Measurements from ENCODE around the gene DNAH9.

The DNAH9 gene

GRCh38 chr17:11813871-11814270, 215.6 kb downstream of the DNAH9 start:
- Mint-ChIP-seq H3K9me3 (peaks cover 6% of the 10 kb centered on the region), H3K4me3 (no peak overlapping the region), H3K4me1 (no peaks in the 10 kb centered on the region), H3K27ac (no peak overlapping the region), H3K27me3 (no peaks in the 10 kb centered on the region), H3K36me3 (no peaks in the 10 kb centered on the region)

GRCh38 chr17:11814655-11815262, 216.5 kb downstream of the DNAH9 start:
- H3K4me3 Mint-ChIP-seq, result no peak overlapping the region

DNA sequence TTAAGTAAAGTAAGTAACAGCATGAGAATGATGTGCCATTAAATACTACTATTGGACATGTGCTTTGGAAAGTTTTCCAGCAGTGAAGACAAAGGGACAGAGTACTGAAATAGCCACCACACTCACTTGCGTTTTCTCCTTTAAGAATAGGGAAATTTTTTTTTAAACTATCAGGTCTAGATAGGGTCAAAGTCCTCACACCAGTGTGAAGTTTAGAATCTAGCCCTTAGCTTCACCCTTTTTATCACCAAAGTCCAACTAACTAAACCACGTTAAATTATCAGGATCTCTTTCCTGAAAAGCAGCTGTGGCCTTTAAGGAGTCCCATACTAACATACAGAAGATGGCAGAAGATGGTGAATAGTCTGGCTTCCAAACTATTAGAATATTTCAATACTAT, 218.1 kb downstream of the DNAH9 start:
- no peaks in the 10 kb centered on the region for H3K4me1 Mint-ChIP-seq
- no peak overlapping the region for H3K4me3 Mint-ChIP-seq
- H3K27me3 Mint-ChIP-seq, result no peaks in the 10 kb centered on the region
- no peaks in the 10 kb centered on the region for H3K36me3 Mint-ChIP-seq
- no peak overlapping the region for H3K27ac Mint-ChIP-seq
- no peaks in the 10 kb centered on the region for H3K9me3 Mint-ChIP-seq

More at GRCh38 chr17:11814655-11815262, 216.5 kb downstream of the DNAH9 start:
- no peaks in the 10 kb centered on the region for H3K27me3 Mint-ChIP-seq
- no peaks in the 10 kb centered on the region for H3K36me3 Mint-ChIP-seq
- H3K27ac Mint-ChIP-seq, result no peak overlapping the region
- H3K4me1 Mint-ChIP-seq, result no peaks in the 10 kb centered on the region
- H3K9me3 Mint-ChIP-seq, result peaks cover 6% of the 10 kb centered on the region

DNA sequence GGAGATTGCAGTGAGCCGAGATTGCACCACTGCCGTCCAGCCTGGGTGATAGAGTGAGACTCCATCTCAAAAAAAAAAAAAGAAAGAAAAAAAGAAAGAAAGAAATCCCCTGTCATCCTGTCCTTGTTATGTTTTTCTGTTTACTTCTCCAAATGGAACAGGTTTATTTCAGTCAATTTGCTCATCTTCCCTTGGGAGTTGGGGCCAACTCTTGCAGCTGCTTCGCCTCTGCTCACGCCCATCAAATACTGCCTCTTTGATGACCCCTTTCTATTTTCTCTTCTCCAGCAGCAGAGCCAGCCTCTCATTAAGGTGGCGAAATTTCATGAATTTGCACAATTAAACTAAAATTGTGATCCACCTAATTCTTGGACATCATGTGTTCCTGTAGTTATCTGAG, 225.6 kb downstream of the DNAH9 start:
- no peaks in the 10 kb centered on the region for H3K4me1 Mint-ChIP-seq
- no peaks in the 10 kb centered on the region for H3K36me3 Mint-ChIP-seq
- H3K27ac Mint-ChIP-seq, result no peak overlapping the region

GRCh38 chr17:11825572-11826209, 227.4 kb downstream of the DNAH9 start:
- Mint-ChIP-seq H3K27me3 (peaks cover 3% of the 10 kb centered on the region), H3K27ac (no peak overlapping the region), H3K4me1 (no peaks in the 10 kb centered on the region), H3K36me3 (no peaks in the 10 kb centered on the region), H3K4me3 (no peak overlapping the region), H3K9me3 (peaks cover 30% of the 10 kb centered on the region)

More for the DNA sequence above, 225.6 kb downstream of the DNAH9 start:
- Mint-ChIP-seq H3K4me3 (no peak overlapping the region), H3K27me3 (peaks cover 3% of the 10 kb centered on the region), H3K9me3 (peaks cover 20% of the 10 kb centered on the region)

- Mint-ChIP-seq H3K36me3 (no peaks in the 10 kb centered on the region), H3K4me1 (no peaks in the 10 kb centered on the region), H3K9me3 (peaks cover 18% of the 10 kb centered on the region), H3K4me3 (no peak overlapping the region), H3K27me3 (peaks cover 5% of the 10 kb centered on the region), H3K27ac (no peak overlapping the region)
Observed at GRCh38 chr17:11832401-11833137, 234.3 kb downstream of the DNAH9 start.

GRCh38 chr17:11836508-11836907, 238.2 kb downstream of the DNAH9 start:
- Mint-ChIP-seq H3K36me3 (no peaks in the 10 kb centered on the region), H3K4me3 (no peak overlapping the region), H3K27me3 (peaks cover 3% of the 10 kb centered on the region), H3K27ac (no peak overlapping the region), H3K4me1 (no peaks in the 10 kb centered on the region), H3K9me3 (peaks cover 4% of the 10 kb centered on the region)

DNA sequence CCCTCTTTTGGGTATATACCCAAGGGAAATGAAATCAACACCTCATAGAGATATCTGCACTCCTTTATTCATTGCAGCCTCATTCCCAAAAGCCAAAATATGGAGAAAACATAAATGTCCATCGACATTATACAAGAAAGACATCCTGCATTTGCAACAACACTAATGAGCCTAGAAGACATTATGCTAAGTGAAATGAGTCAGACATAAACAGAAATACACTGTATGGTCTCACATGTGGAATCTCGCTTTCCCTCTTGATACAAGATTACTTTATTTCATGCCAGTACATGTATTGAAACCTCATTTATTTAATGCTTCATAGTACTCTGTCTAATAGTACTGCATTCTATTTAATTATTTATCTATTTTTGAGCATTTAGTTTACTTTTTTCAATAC, 241.8 kb downstream of the DNAH9 start:
- no peak overlapping the region for H3K4me3 Mint-ChIP-seq
- H3K9me3 Mint-ChIP-seq, result no peaks in the 10 kb centered on the region
- H3K27ac Mint-ChIP-seq, result no peak overlapping the region
- no peaks in the 10 kb centered on the region for H3K36me3 Mint-ChIP-seq
- H3K27me3 Mint-ChIP-seq, result no peaks in the 10 kb centered on the region
- H3K4me1 Mint-ChIP-seq, result no peaks in the 10 kb centered on the region

DNA sequence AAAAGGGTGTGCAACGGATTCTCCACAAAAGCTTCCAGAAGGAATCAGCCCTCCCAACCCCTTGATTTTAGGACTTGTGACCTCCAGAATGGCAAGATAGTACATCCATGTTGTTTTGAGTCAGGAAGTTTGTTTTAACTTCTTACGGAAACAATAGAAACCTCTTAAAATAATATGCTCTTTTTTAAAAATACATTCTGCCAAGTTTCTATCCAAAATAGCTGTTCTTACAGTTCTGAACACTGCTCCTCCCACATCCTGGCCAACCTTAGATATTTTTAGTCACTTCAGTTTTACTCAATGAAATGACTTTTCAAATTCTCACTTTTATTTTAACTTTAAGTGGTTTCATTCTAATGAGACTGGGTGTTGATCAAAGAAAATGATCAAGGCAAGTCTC, 242.6 kb downstream of the DNAH9 start:
- Mint-ChIP-seq H3K27me3 (no peaks in the 10 kb centered on the region), H3K27ac (no peak overlapping the region), H3K4me3 (no peak overlapping the region), H3K4me1 (no peaks in the 10 kb centered on the region), H3K9me3 (no peaks in the 10 kb centered on the region), H3K36me3 (no peaks in the 10 kb centered on the region)

- H3K27me3 Mint-ChIP-seq, result peaks cover 4% of the 10 kb centered on the region
- peaks cover 2% of the 10 kb centered on the region for H3K36me3 Mint-ChIP-seq
Observed at GRCh38 chr17:11848330-11848729, 250.1 kb downstream of the DNAH9 start.

DNA sequence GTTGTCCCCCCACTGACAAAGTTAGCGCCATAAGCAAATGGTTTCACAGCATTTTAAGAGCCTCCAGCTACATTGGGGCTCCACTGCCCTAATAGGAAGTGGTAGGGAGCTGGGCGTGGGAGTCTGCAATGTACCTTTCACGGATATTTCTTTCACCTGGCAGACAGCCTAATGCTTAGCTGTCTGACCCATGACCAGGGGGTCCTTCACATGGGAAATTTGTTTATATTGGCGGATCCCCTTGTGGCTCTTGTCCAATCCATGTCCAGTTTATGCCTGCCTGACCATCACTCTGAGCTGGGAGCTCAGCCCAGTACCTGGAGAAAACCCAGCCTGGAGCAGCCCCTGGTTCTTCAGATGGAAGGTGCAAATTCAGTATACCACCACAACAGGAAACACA, 254.0 kb downstream of the DNAH9 start:
- H3K4me3 Mint-ChIP-seq, result no peak overlapping the region
- H3K27ac Mint-ChIP-seq, result no peak overlapping the region
- H3K36me3 Mint-ChIP-seq, result peaks cover 2% of the 10 kb centered on the region
- H3K4me1 Mint-ChIP-seq, result no peaks in the 10 kb centered on the region
- peaks cover 5% of the 10 kb centered on the region for H3K9me3 Mint-ChIP-seq
- H3K27me3 Mint-ChIP-seq, result peaks cover 4% of the 10 kb centered on the region

More at GRCh38 chr17:11848330-11848729, 250.1 kb downstream of the DNAH9 start:
- Mint-ChIP-seq H3K4me1 (no peaks in the 10 kb centered on the region), H3K9me3 (peaks cover 5% of the 10 kb centered on the region), H3K4me3 (no peak overlapping the region), H3K27ac (no peak overlapping the region)

DNA sequence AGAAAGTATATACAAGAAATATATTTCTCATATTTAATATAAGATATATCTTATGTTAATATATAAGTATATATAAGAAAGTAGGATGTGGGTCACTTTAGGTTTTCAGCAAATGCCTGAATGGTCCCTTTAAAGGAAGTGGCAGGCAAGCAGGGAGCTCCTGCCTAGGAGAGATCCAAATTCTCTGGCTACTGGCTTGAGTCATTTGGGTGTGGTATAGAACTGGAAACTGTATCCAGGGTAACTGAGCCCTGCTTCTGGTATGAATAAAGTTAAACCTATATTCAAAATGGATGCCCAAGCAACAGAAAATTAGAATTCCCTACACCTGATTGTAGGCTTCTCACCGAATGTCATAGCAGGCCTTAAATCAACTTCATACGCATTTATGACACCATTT, 254.6 kb downstream of the DNAH9 start:
- Mint-ChIP-seq H3K4me1 (no peaks in the 10 kb centered on the region), H3K4me3 (no peak overlapping the region), H3K9me3 (peaks cover 2% of the 10 kb centered on the region), H3K36me3 (peaks cover under 1% of the 10 kb centered on the region), H3K27me3 (peaks cover 4% of the 10 kb centered on the region), H3K27ac (no peak overlapping the region)

DNA sequence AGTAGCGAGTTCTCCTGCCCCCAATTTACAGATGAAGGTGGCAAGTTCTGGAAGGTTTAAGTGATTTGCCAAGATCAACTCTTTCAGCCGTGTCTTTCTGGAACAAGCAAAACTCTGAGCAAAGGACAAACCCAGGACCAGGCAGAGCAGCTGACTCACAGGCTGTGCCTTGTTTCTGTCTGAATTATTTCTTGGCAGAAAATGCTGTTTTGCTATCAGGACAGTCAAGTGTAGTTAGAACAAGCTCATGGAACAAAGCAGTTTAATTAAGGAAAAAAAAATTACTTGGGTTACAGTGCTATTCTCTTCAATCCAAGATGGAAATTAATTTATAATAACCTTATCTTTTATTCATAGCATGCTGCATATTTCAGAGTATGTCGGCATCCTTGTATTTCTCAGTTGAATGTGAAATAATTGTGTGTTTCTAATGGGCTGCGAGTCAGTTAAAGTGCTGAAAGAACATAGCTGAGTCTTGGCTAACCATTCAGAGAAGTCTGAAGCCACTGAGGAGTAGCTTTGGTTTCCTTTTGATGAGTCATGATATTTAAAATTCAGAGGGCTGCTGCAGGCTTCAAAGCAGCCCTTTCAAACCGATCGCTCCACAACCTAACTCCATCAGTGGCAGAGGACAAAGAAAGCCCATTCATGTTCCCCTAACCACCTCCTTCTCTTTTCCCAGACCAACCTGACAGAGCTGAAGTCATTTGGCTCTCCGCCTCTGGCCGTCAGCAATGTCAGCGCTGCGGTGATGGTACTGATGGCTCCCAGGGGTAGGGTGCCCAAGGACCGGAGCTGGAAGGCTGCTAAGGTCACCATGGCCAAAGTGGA, 255.3 kb downstream of the DNAH9 start:
- Mint-ChIP-seq H3K36me3 (no peaks in the 10 kb centered on the region), H3K4me3 (no peak overlapping the region), H3K4me1 (no peaks in the 10 kb centered on the region), H3K9me3 (no peaks in the 10 kb centered on the region), H3K27ac (no peak overlapping the region), H3K27me3 (peaks cover 4% of the 10 kb centered on the region)

DNA sequence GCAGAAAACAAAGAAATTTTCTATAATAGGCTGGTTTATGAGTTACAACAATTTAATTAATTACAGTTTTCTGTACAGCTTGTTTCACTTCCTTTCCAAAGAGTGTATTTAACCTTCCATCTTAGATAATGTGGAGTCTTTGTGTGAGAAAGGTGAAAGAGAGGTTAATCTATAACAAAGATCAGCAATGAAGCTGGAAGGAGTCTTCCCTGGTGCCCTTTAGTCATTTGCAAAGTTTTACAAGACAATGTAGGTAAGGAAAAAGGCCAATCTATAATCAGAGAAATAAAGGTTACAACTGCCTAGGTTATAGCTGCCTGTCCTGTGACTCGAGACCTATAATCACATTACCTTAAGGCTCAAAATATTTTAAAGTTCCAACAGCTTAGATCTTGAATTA, 257.0 kb downstream of the DNAH9 start:
- Mint-ChIP-seq H3K27me3 (peaks cover 4% of the 10 kb centered on the region), H3K36me3 (no peaks in the 10 kb centered on the region), H3K9me3 (no peaks in the 10 kb centered on the region), H3K4me1 (no peaks in the 10 kb centered on the region), H3K4me3 (no peak overlapping the region), H3K27ac (no peak overlapping the region)

DNA sequence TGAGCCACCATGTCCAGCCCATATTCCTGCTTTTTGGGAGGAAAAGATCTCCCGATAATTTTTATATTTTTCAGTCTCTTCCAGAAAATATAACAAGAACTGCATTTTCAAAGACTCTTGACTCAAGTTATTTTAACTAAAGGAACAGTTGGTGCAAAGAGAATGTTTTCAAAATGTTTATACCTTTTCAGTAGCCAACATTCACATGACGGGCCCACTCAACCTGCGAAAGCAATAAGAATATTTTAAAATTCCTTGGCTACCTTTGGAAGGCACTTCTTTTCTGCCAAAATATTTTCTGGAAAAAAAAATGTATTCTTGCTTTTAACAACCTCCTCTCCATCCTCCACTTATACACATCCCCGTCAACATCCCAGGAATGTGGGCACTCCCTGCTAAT, 258.7 kb downstream of the DNAH9 start:
- Mint-ChIP-seq H3K4me3 (no peak overlapping the region), H3K9me3 (no peaks in the 10 kb centered on the region), H3K27me3 (no peaks in the 10 kb centered on the region), H3K4me1 (no peaks in the 10 kb centered on the region), H3K36me3 (no peaks in the 10 kb centered on the region), H3K27ac (no peak overlapping the region)

Data from activated naive CD4-positive, alpha-beta T cell treated with anti-CD3 and anti-CD28 coated beads, Interleukin-2, amount 50 U/mL, for 24 hours (primary cell).